Upper lobe of left lung (tissue), 6 donors: ENCODE results near the gene CHMP6. TPM values are rescaled to one million over a fixed set of nuclear protein-coding genes. Genes with fewer than 3 reads are reported as not detected.

Experiments used
- ATAC-seq, 2 donors: fragments of 200-7000 bp; cut with Tn5 transposase; one replicate each; pipeline ENCODE4 v1.9.1; 2022; ENCODE audit warnings: mild to moderate bottlenecking in 2 of 2, moderate library complexity in 2 of 2; ENCODE audit not compliant: low FRiP score in 2 of 2
- DNase-seq, 2 donors: peaks; one replicate each; pipeline ENCODE4 v3.0.0-alpha.2; 2019 to 2020
- H3K27ac ChIP-seq, 4 donors: fragments of 200-600 bp; sonication (generic); one replicate each; pipeline ENCODE4 v1.5.1; 2016 to 2019
- H3K27me3 ChIP-seq, 4 donors: fragments of 200-600 bp; sonication (generic); one replicate each; pipeline ENCODE4 v1.5.1; 2017 to 2019
- H3K36me3 ChIP-seq, 4 donors: fragments of 200-600 bp; sonication (generic); one replicate each; pipeline ENCODE4 v1.5.1; 2016 to 2019
- H3K4me1 ChIP-seq, 4 donors: fragments of 200-600 bp; sonication (generic); one replicate each; pipeline ENCODE4 v1.5.1; 2018 to 2019
- H3K4me3 ChIP-seq, 4 donors: fragments of 200-600 bp; sonication (generic); one replicate each; pipeline ENCODE4 v1.5.1; 2017 to 2019; ENCODE audit warnings: mild to moderate bottlenecking in 2 of 4, moderate library complexity in 1 of 4
- H3K9me3 ChIP-seq, 4 donors: fragments of 200-600 bp; sonication (generic); one replicate each; pipeline ENCODE4 v1.5.1; 2018 to 2019
- EP300 ChIP-seq, 4 donors: sonication (generic); formaldehyde crosslinking; IDR thresholded peaks; one replicate each; pipeline ENCODE4 v1.5.1; 2017; ENCODE audit warnings: antibody characterized with exemption in 4 of 4, control low read depth in 2 of 4
- POLR2A ChIP-seq, 4 donors: fragments of 450-650 bp; IDR thresholded peaks; one replicate each; pipeline ENCODE4 v1.5.1; 2016 to 2017; ENCODE audit warnings: antibody characterized with exemption in 4 of 4, mild to moderate bottlenecking in 2 of 4
- POLR2AphosphoS5 ChIP-seq, 2 donors: sonication (generic); formaldehyde crosslinking; IDR thresholded peaks; one replicate each; pipeline ENCODE4 v1.5.1; 2017; ENCODE audit warnings: antibody characterized with exemption in 2 of 2
- WGBS, 2 donors: methylation state at CpG; one replicate each; pipeline ENCODE4 v1.1.5; 2017 to 2018; 5-methylcytosine and 5-hydroxymethylcytosine counted together
- total RNA-seq, 6 donors: library from RNA; depleted of rRNA in 4 of 6; stranded (reverse); fragments of >200 nt in 4 of 6; gene quantifications; one replicate each; pipeline versions ENCODE4 v1.1.0 to v1.2.1, GENCODE V29; 2016 to 2021
- TF ChIP-seq, protein P1 (sequence below), 6 experiments: fragments of 450-650 bp in 4 of 6; fragments of 200-600 bp in 2 of 6; sonication (generic) in 2 of 6; IDR thresholded peaks; one replicate each; pipeline ENCODE4 v1.5.1; 2016 to 2019; ENCODE audit warnings: antibody characterized with exemption in 6 of 6
- donor health status: DM: no; HTN: no; CAD: no; lungs with moderate emphysema.
- donor health status: DM: no; HTN: yes; CAD: no; lungs with severe emphysema.

The CHMP6 gene
- total RNA-seq, 6 donors from 2014 or later, result 29.5 to 75.4 (median 34.8) TPM

DNA sequence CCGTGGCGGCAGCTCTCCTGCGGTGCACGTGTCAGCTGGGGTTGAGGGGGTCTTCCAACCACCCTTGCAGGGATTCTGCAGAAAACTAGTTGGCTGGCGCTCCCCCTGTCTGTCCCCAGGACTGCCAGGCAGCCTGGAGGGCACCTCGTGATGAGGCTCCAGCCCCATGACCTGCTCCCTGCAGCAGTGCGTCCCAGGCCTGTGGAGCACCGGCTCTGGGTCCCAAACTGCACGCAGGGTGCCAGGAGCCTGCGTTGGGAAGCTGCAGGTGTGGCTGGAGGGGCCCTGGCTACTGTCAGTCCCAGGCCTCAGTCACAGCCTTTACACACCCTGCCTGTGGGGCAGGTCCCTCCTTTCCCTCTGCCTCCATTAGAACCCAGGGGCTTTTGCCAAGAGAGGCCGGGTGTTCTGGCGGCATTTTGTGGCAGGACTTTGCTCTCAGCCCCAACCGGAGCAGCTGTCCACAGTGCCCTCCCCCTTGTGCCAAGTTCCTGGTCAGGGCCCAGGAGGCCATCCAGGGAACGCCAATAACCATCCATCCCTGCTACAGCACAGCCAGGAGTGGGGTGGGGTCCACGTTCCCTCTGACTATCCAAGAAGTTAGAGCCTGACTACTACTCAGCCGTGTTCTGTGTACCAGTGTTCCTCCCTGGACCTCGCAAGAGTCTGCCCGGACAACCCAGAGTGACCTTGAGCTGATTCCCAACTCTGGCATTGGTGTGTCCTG is 9.2 kb downstream of the CHMP6 start:
- no peaks in the 10 kb centered on the region for H3K9me3 ChIP-seq
- no peak for TF ChIP-seq POLR2A (IDR thresholded peaks at IDR 0.05)
- no peak for TF ChIP-seq POLR2AphosphoS5 (IDR thresholded peaks at IDR 0.05)
- TF ChIP-seq, protein P1, sequence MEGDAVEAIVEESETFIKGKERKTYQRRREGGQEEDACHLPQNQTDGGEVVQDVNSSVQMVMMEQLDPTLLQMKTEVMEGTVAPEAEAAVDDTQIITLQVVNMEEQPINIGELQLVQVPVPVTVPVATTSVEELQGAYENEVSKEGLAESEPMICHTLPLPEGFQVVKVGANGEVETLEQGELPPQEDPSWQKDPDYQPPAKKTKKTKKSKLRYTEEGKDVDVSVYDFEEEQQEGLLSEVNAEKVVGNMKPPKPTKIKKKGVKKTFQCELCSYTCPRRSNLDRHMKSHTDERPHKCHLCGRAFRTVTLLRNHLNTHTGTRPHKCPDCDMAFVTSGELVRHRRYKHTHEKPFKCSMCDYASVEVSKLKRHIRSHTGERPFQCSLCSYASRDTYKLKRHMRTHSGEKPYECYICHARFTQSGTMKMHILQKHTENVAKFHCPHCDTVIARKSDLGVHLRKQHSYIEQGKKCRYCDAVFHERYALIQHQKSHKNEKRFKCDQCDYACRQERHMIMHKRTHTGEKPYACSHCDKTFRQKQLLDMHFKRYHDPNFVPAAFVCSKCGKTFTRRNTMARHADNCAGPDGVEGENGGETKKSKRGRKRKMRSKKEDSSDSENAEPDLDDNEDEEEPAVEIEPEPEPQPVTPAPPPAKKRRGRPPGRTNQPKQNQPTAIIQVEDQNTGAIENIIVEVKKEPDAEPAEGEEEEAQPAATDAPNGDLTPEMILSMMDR (IDR thresholded peaks at IDR 0.05), result no peak
- TF ChIP-seq EP300 (IDR thresholded peaks at IDR 0.05), result no peak
- ATAC-seq (no peak), DNase-seq (no peak)
- H3K4me3 ChIP-seq, result no peak overlapping the region
- H3K4me1 ChIP-seq, result peaks cover 28 to 45% (median 30%) of the 10 kb centered on the region in 4 donors
- H3K27ac ChIP-seq, result no peak overlapping the region
- 80 to 89% methylated on average over 2 to 18 of the region's 18 CpGs for WGBS, 2 donors
- peaks cover 0 to 16% (median 10%) of the 10 kb centered on the region in 4 donors for H3K27me3 ChIP-seq
- H3K36me3 ChIP-seq, result peaks cover 5 to 49% (median 45%) of the 10 kb centered on the region in 4 donors

DNA sequence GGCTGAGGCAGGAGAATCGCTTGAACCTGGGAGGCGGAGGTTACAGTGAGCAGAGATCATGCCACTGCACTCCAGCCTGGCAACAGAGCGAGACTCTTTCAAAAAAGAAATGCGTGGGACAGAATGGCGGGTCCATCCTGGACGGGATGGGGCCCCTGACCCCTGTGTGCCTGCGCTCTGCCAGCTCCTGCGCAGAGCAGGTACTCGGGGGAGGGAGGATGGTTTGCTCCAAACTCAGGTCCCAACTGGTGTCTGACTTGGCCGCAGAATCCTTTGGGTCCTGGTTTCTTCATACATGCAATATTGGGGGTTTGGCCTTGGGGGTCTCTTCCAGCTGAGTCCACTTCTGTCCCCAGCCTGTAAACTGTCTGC is 10.4 kb downstream of the CHMP6 start:
- WGBS, 2 donors, result 72 to 80% methylated on average over 7 to 10 of the region's 10 CpGs
- no peak for DNase-seq
- ATAC-seq, result no peak

GRCh38 chr17:81002409-81003361 is 11.0 kb downstream of the CHMP6 start:
- H3K27me3 ChIP-seq, result peaks cover 0 to 16% (median 10%) of the 10 kb centered on the region in 4 donors
- 52 to 55% methylated on average over 17 to 21 of the region's 21 CpGs for WGBS, 2 donors
- peaks cover 22 to 34% (median 28%) of the 10 kb centered on the region in 4 donors for H3K4me1 ChIP-seq
- no peak overlapping the region for H3K27ac ChIP-seq
- peaks cover 5 to 31% (median 27%) of the 10 kb centered on the region in 4 donors for H3K36me3 ChIP-seq
- no peaks in the 10 kb centered on the region for H3K9me3 ChIP-seq
- DNase-seq, result peak; percentile 57 to 82
- peak; percentile 32 to 50 for ATAC-seq
- peak in 1 of 4 donors; percentile 6 for TF ChIP-seq POLR2A (IDR thresholded peaks at IDR 0.05)
- TF ChIP-seq POLR2AphosphoS5 (IDR thresholded peaks at IDR 0.05), result peak in 1 of 2 donors; percentile 9
- TF ChIP-seq, protein P1 (IDR thresholded peaks at IDR 0.05), result no peak
- TF ChIP-seq EP300 (IDR thresholded peaks at IDR 0.05), result no peak
- no peak overlapping the region for H3K4me3 ChIP-seq

More for the DNA sequence above, 10.4 kb downstream of the CHMP6 start:
- Histone ChIP-seq H3K27ac (no peak overlapping the region), H3K36me3 (peaks cover 5 to 38% (median 34%) of the 10 kb centered on the region in 4 donors), H3K9me3 (no peaks in the 10 kb centered on the region), H3K4me3 (no peak overlapping the region), H3K27me3 (peaks cover 0 to 16% (median 10%) of the 10 kb centered on the region in 4 donors), H3K4me1 (peaks cover 22 to 38% (median 28%) of the 10 kb centered on the region in 4 donors)
- TF ChIP-seq EP300 (IDR thresholded peaks at IDR 0.05) (no peak), POLR2A (IDR thresholded peaks at IDR 0.05) (no peak), POLR2AphosphoS5 (IDR thresholded peaks at IDR 0.05) (no peak)
- TF ChIP-seq, protein P1 (IDR thresholded peaks at IDR 0.05), result no peak

DNA sequence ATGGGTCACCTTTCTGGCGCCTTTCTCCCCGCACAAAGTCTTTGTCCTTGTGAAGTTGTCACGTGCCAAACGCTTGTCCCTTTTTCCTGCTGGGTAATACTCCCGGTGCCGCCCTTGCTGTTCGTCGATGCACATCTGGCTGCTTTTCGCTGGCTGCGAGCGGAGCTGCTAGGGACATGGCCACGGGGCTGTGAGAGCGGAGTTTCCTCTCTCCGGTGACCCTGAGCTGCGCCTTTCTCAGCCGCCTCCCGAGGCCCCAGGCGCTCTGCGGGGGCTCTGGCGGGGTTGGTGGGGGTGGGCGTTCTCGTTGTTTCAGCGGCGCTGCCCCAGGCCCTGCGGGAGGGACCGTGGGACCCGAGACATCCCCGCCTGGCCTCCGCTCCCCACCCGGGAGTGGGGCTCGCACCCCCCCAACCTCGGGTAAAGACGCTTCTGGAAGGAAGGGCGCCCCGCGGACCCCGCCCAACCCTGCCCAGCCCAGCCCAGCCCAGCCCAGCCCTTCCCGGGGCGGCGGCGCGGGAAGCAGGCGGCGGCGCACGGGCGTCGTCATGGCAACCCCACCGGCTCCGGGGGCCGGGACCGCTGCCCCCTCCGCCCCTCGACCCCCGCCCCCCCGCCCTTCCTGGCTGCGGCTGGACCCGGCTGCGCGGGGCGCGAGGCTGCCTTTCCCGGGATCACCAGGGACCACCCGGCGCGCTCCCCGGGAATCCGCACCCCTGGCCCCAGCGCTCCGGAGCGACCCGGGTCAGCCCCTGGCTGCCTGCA is 12.3 kb downstream of the CHMP6 start:
- peaks cover 2 to 19% (median 15%) of the 10 kb centered on the region in 4 donors for H3K36me3 ChIP-seq
- H3K9me3 ChIP-seq, result no peaks in the 10 kb centered on the region
- ATAC-seq (peak in 1 of 2 donors; percentile 11), DNase-seq (peak in 1 of 2 donors; percentile 81)
- peak overlapping the region in 3 of 4 donors; percentile 9 to 31 (median 27) for H3K4me3 ChIP-seq
- no peak overlapping the region for H3K27ac ChIP-seq
- TF ChIP-seq POLR2A (IDR thresholded peaks at IDR 0.05), result no peak
- no peak for TF ChIP-seq EP300 (IDR thresholded peaks at IDR 0.05)
- TF ChIP-seq POLR2AphosphoS5 (IDR thresholded peaks at IDR 0.05), result no peak
- H3K27me3 ChIP-seq, result peaks cover 0 to 16% (median 10%) of the 10 kb centered on the region in 4 donors
- WGBS, 2 donors, result 5 to 9% methylated on average over 17 to 18 of the region's 72 CpGs
- H3K4me1 ChIP-seq, result peaks cover 22 to 34% (median 28%) of the 10 kb centered on the region in 4 donors
